Heart left ventricle (tissue), 13 donors: ENCODE data around the gene ZEB1.

Source experiments
- CTCF ChIP-seq, 12 donors: fragments of 200-600 bp; sonication (generic) in 4 of 12; IDR thresholded peaks; one replicate each; pipeline versions ENCODE4 v1.5.0 to v1.8.0; 2018 to 2022; ENCODE audit warnings: antibody characterized with exemption in 12 of 12, mild to moderate bottlenecking in 5 of 12
- POLR2A ChIP-seq, 2 donors: fragments of 450-650 bp; IDR thresholded peaks; one replicate each; pipeline ENCODE4 v1.6.1; 2017; ENCODE audit warnings: antibody characterized with exemption in 2 of 2, mild to moderate bottlenecking in 2 of 2, moderate library complexity in 2 of 2
- donor health status: ischemic (EF 13 %, LVEDD 7.1; RV severe dilation, severe dysfunction).
- donor health status: DM: no; HTN: yes; CAD: no.
- donor health status: DM: no; HTN: no; CAD: no.
- donor health status: ischemic (EF 25% LVEDD 6.9; RV normal size, moderate dysfunction).
- donor health status: ischemic (EF 25% LVEDD 5.7; RV mildly dilated, moderate dysfunction).
- donor health status: ischemic (EF 35%, LVEDD 5.7; RV mildly dilated, moderate dysfunction).
- donor health status: nonischemic (EF 11% LVEDD 7.7; RV severe dilation, severe dysfunction).
- donor health status: DM: yes; HTN: yes; CAD: no.
- donor health status: PGD.
- donor health status: ischemic (EF 29% LVEDD 5.4; RV normal size, mild dysfunction).
- donor health status: nonischemic (EF 23%, LVEDD 6.1; RV moderate dilation, normal function).

DNA sequence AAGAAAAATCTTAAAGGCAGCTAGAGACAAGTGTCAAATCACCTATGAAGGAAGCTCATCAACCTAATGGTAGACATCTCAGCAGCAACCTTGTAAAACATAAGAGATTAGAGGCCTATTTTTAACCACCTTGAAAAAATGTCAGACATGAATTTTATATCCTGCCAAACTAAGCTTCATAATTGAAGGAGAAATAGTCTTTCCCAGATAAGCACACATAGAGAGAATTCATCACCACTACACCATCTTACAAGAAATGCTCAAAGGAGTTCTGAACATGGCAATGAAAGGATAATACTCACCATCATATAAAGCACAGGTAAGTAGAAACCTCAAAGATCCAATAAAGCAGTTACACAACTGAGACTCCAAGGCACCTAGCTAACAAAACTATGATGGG is 156.5 kb downstream of the ZEB1 start:
- TF ChIP-seq CTCF (IDR thresholded peaks at IDR 0.05): no peak
- TF ChIP-seq POLR2A (IDR thresholded peaks at IDR 0.05): no peak
